A549 (cell line): ENCODE measurements around the gene GGACT. TPM values are rescaled to one million over a fixed set of nuclear protein-coding genes. Genes with fewer than 3 reads are reported as not detected.

ENCODE experiments used
- ATAC-seq, 2 experiments: fragments of 200-7000 bp in 1 of 2; fragments of >200 bp in 1 of 2; cut with Nextera tagmentation in 1 of 2; cut with Tn5 transposase in 1 of 2; 3 replicates each; pipeline versions ENCODE4 v1.8.0 to v1.9.1; 2018 to 2020; ENCODE audit warnings: mild to moderate bottlenecking in 1 of 2, moderate library complexity in 1 of 2
- CTCF ChIA-PET: fragments of 300-600 bp; sonication (Branson Sonifier 250); formaldehyde crosslinking; extraction: SDS; loops from one replicate; lab custom pipeline; 2021; ENCODE audit warnings: antibody characterized with exemption, inconsistent platforms; lab: Yijun Ruan, JAX
- POLR2A ChIA-PET: fragments of 350-600 bp; formaldehyde crosslinking; extraction: SDS; loops from one replicate; lab custom pipeline; 2021; ENCODE audit warnings: antibody characterized with exemption, inconsistent platforms; lab: Yijun Ruan, JAX
- DNase-seq, 2 experiments: peaks; one replicate each; pipeline versions ENCODE4 v3.0.0 to v3.0.0-alpha.2; 2011 to 2016; ENCODE audit warnings: low read depth in 1 of 2, low spot score in 1 of 2
- FAIRE-seq: peaks from 2 replicates; lab custom pipeline; 2011; peaks lifted over from hg19 to GRCh38; lab: Jason Lieb, UNC
- H3K27ac ChIP-seq, 2 experiments: fragments of >200 bp; sonication (Bioruptor Twin); formaldehyde crosslinking; 3 replicates each; pipeline ENCODE4 v1.5.1; 2016 to 2017
- H3K4me1 ChIP-seq: fragments of >200 bp; sonication (Bioruptor Twin); formaldehyde crosslinking; 3 replicates; pipeline ENCODE4 v1.6.1; 2016
- H3K4me2 ChIP-seq: fragments of >200 bp; sonication (Bioruptor Twin); formaldehyde crosslinking; 3 replicates; pipeline ENCODE4 v1.6.1; 2016
- H3K4me3 ChIP-seq: fragments of >200 bp; sonication (Bioruptor Twin); formaldehyde crosslinking; 3 replicates; pipeline ENCODE4 v1.5.1; 2016
- H3K9me3 ChIP-seq: fragments of >200 bp; sonication (Bioruptor Twin); formaldehyde crosslinking; 3 replicates; pipeline ENCODE4 v1.6.1; 2016
- ATOH8 ChIP-seq: fragments of 250-450 bp; sonication (Bioruptor Pico); IDR thresholded peaks from 2 replicates; pipeline ENCODE4 v1.5.0; 2020; ENCODE audit warnings: low read depth, mild to moderate bottlenecking, moderate library complexity
- BHLHE40 ChIP-seq: IDR thresholded peaks from 2 replicates; pipeline ENCODE4 v1.6.1; 2012; ENCODE audit warnings: low read depth, low read length, inconsistent platforms
- CBX8 ChIP-seq: fragments of 200-600 bp; sonication (generic); IDR thresholded peaks from 2 replicates; pipeline ENCODE4 v1.6.1; 2016
- CEBPB ChIP-seq, 2 experiments: fragments of >200 bp in 1 of 2; sonication (Bioruptor Twin) in 1 of 2; formaldehyde crosslinking in 1 of 2; IDR thresholded peaks; 2 replicates each; pipeline ENCODE4 v1.6.1; 2012 to 2016
- CHD2 ChIP-seq: fragments of 150-350 bp; IDR thresholded peaks from 2 replicates; pipeline ENCODE4 v1.6.1; 2014; ENCODE audit warnings: low read length; ENCODE audit not compliant: partially characterized antibody
- E2F6 ChIP-seq: IDR thresholded peaks from 2 replicates; pipeline ENCODE4 v1.6.1; 2012; ENCODE audit warnings: low read depth, borderline replicate concordance
- ELK1 ChIP-seq: fragments of 150-350 bp; IDR thresholded peaks from 2 replicates; pipeline ENCODE4 v1.6.1; 2014; ENCODE audit warnings: low read depth, mild to moderate bottlenecking, low read length
- FOSB ChIP-seq: fragments of 250-450 bp; sonication (Bioruptor Pico); IDR thresholded peaks from 2 replicates; pipeline ENCODE4 v1.5.0; 2020; ENCODE audit warnings: mild to moderate bottlenecking, moderate library complexity
- FOSL2 ChIP-seq, 2 experiments: fragments of 450-650 bp in 1 of 2; fragments of >200 bp in 1 of 2; sonication (Bioruptor Twin) in 1 of 2; formaldehyde crosslinking; IDR thresholded peaks; 2 replicates each; pipeline versions ENCODE4 v1.5.0 to v1.6.1; 2016 to 2020; ENCODE audit warnings: mild to moderate bottlenecking in 1 of 2, moderate library complexity in 1 of 2
- GATA3 ChIP-seq: IDR thresholded peaks from 2 replicates; pipeline ENCODE4 v1.6.1; 2012; ENCODE audit warnings: borderline replicate concordance
- HES2 ChIP-seq: fragments of >200 bp; sonication (Bioruptor Twin); formaldehyde crosslinking; IDR thresholded peaks from 2 replicates; pipeline ENCODE4 v1.6.1; 2016
- HOXB13 ChIP-seq: fragments of 250-450 bp; sonication (Bioruptor Pico); IDR thresholded peaks from 2 replicates; pipeline ENCODE4 v1.5.0; 2020; ENCODE audit warnings: low read depth, mild to moderate bottlenecking, moderate library complexity
- MAX ChIP-seq: IDR thresholded peaks from 2 replicates; pipeline ENCODE4 v1.6.1; 2012
- MYC ChIP-seq: IDR thresholded peaks from 2 replicates; pipeline ENCODE4 v1.6.1; 2012; ENCODE audit warnings: mild to moderate bottlenecking, inconsistent platforms, low read length, improper control_type of control experiment, borderline replicate concordance
- NR3C1 ChIP-seq: fragments of >200 bp; sonication (Bioruptor Twin); formaldehyde crosslinking; IDR thresholded peaks from 3 replicates; pipeline ENCODE4 v1.6.1; 2017
- PBX3 ChIP-seq: IDR thresholded peaks from 2 replicates; pipeline ENCODE4 v1.6.1; 2012
- RARB ChIP-seq: fragments of 250-450 bp; sonication (Bioruptor Pico); IDR thresholded peaks from 2 replicates; pipeline ENCODE4 v1.8.0; 2021; ENCODE audit warnings: mild to moderate bottlenecking, moderate library complexity
- RCOR1 ChIP-seq: fragments of 150-350 bp; IDR thresholded peaks from 2 replicates; pipeline ENCODE4 v1.6.1; 2014; ENCODE audit warnings: antibody characterized with exemption, low read length, low read depth
- REST ChIP-seq: fragments of 200-600 bp; sonication (generic); IDR thresholded peaks from 2 replicates; pipeline ENCODE4 v1.6.1; 2016; ENCODE audit warnings: antibody characterized with exemption, mild to moderate bottlenecking, moderate library complexity
- RFX5 ChIP-seq: fragments of 450-650 bp; IDR thresholded peaks from 2 replicates; pipeline ENCODE4 v1.7.1; 2014; ENCODE audit warnings: antibody characterized with exemption, mild to moderate bottlenecking, moderate library complexity
- RNF2 ChIP-seq: fragments of 200-600 bp; sonication (generic); IDR thresholded peaks from 2 replicates; pipeline ENCODE4 v1.6.1; 2016; ENCODE audit warnings: low read depth, mild to moderate bottlenecking, antibody characterized with exemption, moderate library complexity, borderline replicate concordance
- SMC3 ChIP-seq: fragments of >200 bp; sonication (Bioruptor Twin); formaldehyde crosslinking; IDR thresholded peaks from 3 replicates; pipeline ENCODE4 v1.6.1; 2018; ENCODE audit warnings: inconsistent platforms
- TFCP2L1 ChIP-seq: fragments of 250-450 bp; sonication (Bioruptor Pico); IDR thresholded peaks from 2 replicates; pipeline ENCODE4 v1.5.0; 2021; ENCODE audit warnings: mild to moderate bottlenecking
- ZC3H11A ChIP-seq: fragments of 450-650 bp; IDR thresholded peaks from 2 replicates; pipeline ENCODE4 v1.6.1; 2014; ENCODE audit warnings: antibody characterized with exemption, mild to moderate bottlenecking
- WGBS: methylation state at CpG from one replicate; pipeline ENCODE4 v1.1.6; 2017; ENCODE audit errors: missing lambda C conversion rate; 5-methylcytosine and 5-hydroxymethylcytosine counted together
- polyA plus RNA-seq, 4 experiments: library from polyadenylated mRNA; depleted of rRNA in 3 of 4; stranded (reverse); fragments of >200 nt; fragmentation: RNase III in 1 of 4; extraction: RNeasy Plus Mini Kit Qiagen cat#74134 plus additional on column Dnase treatment in 1 of 4; gene quantifications; 2 replicates in 3 of 4; 3 replicates in 1 of 4; pipeline ENCODE4 v1.2.3, GENCODE V29; 2011 to 2017

GGACT gene
- polyA plus RNA-seq, 2 of the 4 experiments (the other 2 are of a cell fraction), result 2.7 to 8.6 TPM

GRCh38 chr13:100527644-100528043 lies 60.9 kb downstream of the GGACT start (continued):
- TF ChIP-seq HES2 (no peak), BHLHE40 (no peak), RCOR1 (no peak), FOSL2 (IDR thresholded peaks at IDR 0.05) (no peak), FOSL2 (CRISPR knock-in tag; IDR thresholded peaks at IDR 0.05) (no peak), MYC (no peak), REST (no peak)

GRCh38 chr13:100526318-100527000 lies 62.1 kb downstream of the GGACT start:
- no peak for DNase-seq
- H3K27ac ChIP-seq, result no peak overlapping the region
- TF ChIP-seq FOSB (no peak), HOXB13 (no peak), MAX (no peak), TFCP2L1 (CRISPR knock-in tag) (no peak), E2F6 (no peak), HES2 (no peak), RARB (no peak), CBX8 (no peak), ELK1 (no peak), GATA3 (no peak)
- ATAC-seq, result no peak
- FAIRE-seq, result no peak
- H3K9me3 ChIP-seq, result no peaks in the 10 kb centered on the region
- no peak overlapping the region for H3K4me2 ChIP-seq
- no peaks in the 10 kb centered on the region for H3K4me1 ChIP-seq
- POLR2A ChIA-PET, result no interaction called here
- CTCF ChIA-PET, result interaction anchor here (1.1 to 1.6 kb wide), 3 partner anchors 12 to 870 kb away, joined by 3 to 7 read pairs (median 3); no protein-coding TSS in a partner anchor
- WGBS, result 95% methylated on average over 17 of the region's 27 CpGs
- H3K4me3 ChIP-seq, result no peak overlapping the region

- H3K4me3 ChIP-seq, result no peak overlapping the region
- ATAC-seq (no peak), FAIRE-seq (no peak), DNase-seq (no peak)
- WGBS, result 91% methylated on average over 10 of the region's 17 CpGs
- H3K4me1 ChIP-seq, result no peaks in the 10 kb centered on the region
- H3K9me3 ChIP-seq, result no peaks in the 10 kb centered on the region
- ChIA-PET POLR2A (no interaction called here), CTCF (interaction anchor here (1.3 to 1.6 kb wide), 2 partner anchors 11 to 869 kb away, joined by 3 to 7 read pairs; no protein-coding TSS in a partner anchor)
- no peak overlapping the region for H3K27ac ChIP-seq
- no peak overlapping the region for H3K4me2 ChIP-seq
- TF ChIP-seq BHLHE40 (no peak), CHD2 (no peak), FOSB (no peak), CEBPB (IDR thresholded peaks at IDR 0.05) (no peak), HOXB13 (no peak), CBX8 (no peak), RNF2 (no peak), PBX3 (no peak), NR3C1 (no peak), SMC3 (no peak), RFX5 (no peak), ATOH8 (CRISPR knock-in tag) (no peak), MYC (no peak), ZC3H11A (no peak), TFCP2L1 (CRISPR knock-in tag) (no peak)
These were observed 62.9 kb downstream of the GGACT start for GRCh38 chr13:100525453-100526317.
